GM21367 (cell line): ENCODE results near the gene TPM4.

Experiments
- ATAC-seq: cut with Tn5 transposase; IDR thresholded peaks from one replicate; pipeline ENCODE4 v1.9.1; 2021; ENCODE audit not compliant: unreplicated experiment

The TPM4 gene

GRCh38 chr19:16041299-16041990, 34.9 kb upstream of the TPM4 start:
- ATAC-seq: no peak

DNA sequence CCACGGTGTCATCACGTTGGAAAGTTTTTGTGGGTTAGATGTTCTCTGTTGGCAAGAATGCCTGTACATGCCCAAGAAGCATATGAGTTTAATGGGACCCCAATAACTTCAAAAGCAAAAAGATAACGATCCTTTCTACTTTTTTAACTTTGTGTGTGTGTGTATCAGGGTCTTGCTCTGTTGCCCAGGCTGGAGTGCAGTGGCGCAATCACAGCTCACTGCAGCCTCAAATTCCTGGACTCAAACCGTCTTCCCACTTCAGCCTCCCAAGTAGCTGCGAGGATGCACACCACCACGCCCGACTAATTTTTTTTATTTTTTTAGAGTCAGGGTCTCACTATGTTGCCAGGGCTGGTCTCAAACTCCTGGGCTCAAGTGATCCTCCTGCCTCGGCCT, 34.3 kb upstream of the TPM4 start:
- no peak for ATAC-seq

DNA sequence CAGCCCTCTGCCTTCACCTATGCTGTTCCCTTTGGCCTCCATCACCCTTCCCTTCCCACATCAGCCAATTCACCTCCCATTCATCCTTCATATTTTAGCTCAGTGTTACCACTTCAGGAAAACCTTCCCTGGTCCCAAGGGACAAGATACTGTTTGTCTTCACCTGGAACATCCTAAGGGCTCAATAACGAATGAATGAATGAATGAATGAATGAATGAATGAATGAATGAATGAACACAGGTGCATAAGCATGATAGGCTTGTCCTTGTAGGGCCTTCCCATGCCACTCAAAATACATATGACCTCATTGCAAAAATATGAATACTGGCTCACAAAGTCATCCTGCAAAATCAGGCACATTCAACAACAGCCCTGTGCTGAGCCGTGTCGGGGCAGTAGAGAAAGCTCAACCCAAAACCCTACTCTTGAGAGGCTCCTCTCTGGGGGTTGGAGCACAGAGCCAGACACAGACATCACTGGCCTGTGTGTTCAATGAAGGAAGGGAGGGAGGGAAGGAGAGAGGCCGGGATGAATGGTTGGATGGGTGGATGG, 33.7 kb upstream of the TPM4 start:
- no peak for ATAC-seq

- ATAC-seq: no peak
Observed at GRCh38 chr19:16043156-16043757, 33.0 kb upstream of the TPM4 start.

- ATAC-seq: no peak
Observed at GRCh38 chr19:16044746-16045145, 31.5 kb upstream of the TPM4 start.

- ATAC-seq: no peak
Observed at GRCh38 chr19:16045171-16045570, 31.1 kb upstream of the TPM4 start.

DNA sequence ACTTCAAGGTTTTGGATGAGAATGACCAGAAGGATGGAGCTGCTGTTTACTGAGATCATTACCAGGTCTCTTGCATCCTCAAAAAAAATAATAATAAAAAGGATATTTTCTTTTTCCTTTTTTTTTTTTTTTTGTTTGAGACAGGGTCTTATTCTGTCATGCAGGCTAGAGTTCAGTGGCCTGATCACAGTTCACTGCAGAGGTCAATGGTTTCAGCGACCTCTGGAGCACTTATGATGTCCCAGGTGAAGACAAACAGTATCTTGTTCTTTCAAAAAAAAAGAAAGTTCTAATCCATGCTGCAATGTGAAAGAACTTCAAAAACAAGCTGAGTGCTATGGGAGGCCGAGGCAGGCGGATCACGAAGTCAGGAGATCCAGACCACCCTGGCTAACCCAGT, 30.4 kb upstream of the TPM4 start:
- ATAC-seq: no peak

DNA sequence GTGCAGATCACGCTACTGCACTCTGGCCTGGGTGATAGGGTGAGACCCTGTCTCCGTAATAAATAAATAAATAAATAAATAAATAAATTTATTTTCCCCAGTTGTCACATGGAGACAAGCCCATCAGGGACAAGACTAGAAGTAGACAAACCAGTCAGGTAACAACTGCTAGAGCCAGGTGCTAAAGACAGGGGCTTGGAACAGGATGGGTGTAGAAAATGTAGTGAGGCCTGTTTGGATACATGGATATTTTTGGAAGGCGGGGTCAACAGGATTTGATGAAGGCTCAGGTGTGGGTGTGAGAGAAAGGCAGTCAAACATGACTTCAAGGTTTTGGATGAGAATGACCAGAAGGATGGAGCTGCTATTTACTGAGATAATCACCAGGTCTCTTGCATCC, 27.7 kb upstream of the TPM4 start:
- no peak for ATAC-seq

DNA sequence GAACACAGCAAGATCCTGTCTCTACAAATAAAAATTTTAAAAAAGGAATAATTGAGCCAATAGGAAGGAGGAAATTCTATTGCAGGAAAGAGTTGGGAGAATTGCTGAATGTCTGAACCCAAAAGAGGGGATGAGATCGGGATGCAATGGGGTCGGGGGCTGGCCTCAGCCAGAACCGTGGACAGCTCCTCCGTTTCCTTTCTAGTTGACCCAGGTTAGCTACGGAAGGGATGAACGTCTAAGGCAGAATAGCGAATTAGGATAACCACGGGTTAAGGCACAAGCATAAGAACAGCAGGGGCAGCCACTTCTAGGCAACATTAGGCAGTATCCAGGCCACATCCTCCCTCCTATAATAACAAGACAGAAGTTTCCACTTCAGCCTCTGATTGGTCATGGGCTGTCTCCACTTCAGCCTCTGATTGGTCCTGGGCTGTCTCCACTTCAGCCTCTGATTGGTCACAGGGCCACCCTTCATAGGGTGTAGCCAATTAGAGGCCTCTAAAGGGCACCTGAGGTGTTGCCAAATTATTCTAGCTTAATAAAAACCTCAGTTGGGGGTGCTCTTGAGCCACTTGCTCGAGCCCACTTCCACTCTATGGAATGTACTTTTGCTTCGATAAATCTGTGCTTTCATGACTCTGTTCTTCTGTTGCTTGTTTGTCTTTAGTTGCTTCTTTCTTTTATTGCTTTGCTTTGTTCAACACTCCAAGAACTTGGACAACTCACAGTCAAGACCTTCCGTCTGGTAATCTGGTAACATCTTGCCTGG, 24.9 kb upstream of the TPM4 start:
- no peak for ATAC-seq

GRCh38 chr19:16052353-16052752, 23.9 kb upstream of the TPM4 start:
- ATAC-seq: no peak

- ATAC-seq: no peak
Observed at GRCh38 chr19:16057062-16057461, 19.2 kb upstream of the TPM4 start.

DNA sequence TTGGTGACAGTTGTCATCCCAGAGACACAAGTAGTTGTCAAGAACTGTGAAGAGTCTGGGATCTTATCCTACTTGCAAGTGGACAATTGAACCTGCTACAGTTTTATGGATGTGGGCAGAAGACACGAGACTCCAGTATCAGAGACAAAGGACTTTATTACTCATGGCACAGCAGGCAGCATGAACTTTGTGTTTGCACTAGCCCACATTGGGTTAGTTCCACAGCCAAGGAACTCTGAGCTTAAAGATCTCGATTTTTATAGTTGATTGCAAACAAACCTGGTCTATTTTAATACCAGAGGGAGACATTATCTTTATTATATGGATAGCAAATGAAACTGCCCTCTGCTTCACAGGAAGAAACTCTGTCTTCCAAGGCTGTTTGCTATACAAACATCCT, 16.0 kb upstream of the TPM4 start:
- no peak for ATAC-seq

GRCh38 chr19:16061943-16062342, 14.4 kb upstream of the TPM4 start:
- ATAC-seq: no peak

DNA sequence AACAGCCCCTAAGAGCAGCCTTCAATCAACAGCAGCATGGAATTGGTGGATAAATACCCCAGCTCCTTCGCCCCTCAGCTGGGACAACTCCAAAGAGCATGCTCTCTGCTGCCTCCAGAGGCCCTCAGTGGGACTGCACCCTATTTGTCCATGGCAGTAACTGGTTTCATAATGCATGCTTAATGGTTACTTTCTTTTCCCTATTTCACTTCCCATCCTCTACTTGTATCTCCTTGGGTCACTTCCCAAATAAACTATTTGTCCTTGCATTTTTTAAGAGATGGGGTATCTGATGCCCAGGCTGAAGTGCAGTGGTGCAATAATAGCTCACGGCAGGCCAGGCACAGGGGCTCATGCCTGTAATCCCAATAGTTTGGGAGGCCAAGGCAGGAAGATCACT, 13.5 kb upstream of the TPM4 start:
- ATAC-seq: no peak

- no peak for ATAC-seq
Observed at GRCh38 chr19:16064209-16064889, 11.9 kb upstream of the TPM4 start.

- no peak for ATAC-seq
Observed at GRCh38 chr19:16066611-16067104, 9.6 kb upstream of the TPM4 start.

DNA sequence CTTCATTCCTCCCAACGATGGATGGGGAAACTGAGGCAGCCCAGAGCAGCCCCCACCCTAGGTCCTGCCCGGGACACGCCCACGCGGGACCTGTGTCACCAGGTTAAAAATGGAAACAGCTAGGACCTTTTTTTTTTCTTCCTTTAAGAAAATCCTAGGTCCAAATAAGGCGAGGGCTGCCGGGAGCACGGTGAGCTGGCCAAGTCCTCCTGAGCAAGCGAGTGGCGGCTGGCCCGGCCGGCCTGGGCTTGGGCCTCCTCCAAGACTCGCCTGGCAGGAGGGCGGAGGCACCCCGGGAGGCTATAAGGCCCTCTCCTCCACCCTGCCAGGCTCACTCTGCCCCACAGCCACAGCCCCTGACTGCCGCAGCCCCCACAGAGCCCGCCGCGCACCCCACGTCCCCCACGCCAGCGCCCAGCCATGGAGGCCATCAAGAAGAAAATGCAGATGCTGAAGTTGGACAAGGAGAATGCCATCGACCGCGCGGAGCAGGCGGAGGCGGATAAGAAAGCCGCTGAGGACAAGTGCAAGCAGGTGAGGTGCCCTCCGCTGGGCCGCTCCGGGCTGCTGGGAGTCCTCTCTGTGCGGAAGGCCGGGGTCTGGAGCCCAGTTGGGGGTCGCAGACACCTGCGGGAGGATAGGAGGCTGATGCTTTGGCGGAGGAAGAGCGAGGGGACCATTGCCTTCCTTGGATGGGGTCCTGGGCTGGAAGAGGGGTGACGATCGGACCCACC, 8.9 kb upstream of the TPM4 start:
- no peak for ATAC-seq

GRCh38 chr19:16068696-16069259, 7.5 kb upstream of the TPM4 start:
- no peak for ATAC-seq

- no peak for ATAC-seq
Observed at GRCh38 chr19:16069813-16070365, 6.4 kb upstream of the TPM4 start.
